Measurements from ENCODE around the gene FAM8A1.
A peak's percentile ranks its signal among the peaks of the same experiment; 100 is the strongest.

Gene FAM8A1

DNA sequence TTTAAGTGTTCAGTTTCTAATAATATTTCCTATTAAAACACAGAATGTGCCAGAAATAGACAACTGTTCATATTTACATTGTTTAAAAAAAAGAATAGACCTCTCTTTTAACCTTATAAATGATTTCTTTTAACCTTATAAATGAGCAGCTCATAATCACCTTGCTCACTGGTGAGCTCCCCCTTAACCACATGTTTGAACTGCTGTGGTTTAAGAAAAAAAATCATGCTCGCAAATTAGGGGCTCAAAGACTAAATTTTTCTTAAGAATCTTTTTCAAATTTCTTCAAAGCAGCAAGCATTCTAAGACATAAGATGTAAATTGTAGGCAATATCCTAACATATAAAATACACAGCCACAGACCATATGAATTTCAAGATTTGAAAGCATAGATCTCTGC is 32.8 kb downstream of the FAM8A1 start:
- CTCF ChIA-PET, result interaction anchor here (1.1 to 1.2 kb wide), 2 partner anchors 10 to 111 kb away, joined by 3 to 5 read pairs; no protein-coding TSS in a partner anchor
- H3K36me3 ChIP-seq (ENCODE audit: control insufficient read depth in 4 of 4, insufficient read depth in 4 of 4, low read length in 3 of 4), result peaks cover 18 to 79% (median 43%) of the 10 kb centered on the region in 4 experiments
- H3K4me1 ChIP-seq (ENCODE audit: control extremely low read depth in 1 of 4, control insufficient read depth in 4 of 4, insufficient read depth in 4 of 4, low read length in 3 of 4), result peaks cover 7 to 17% (median 11%) of the 10 kb centered on the region in 4 experiments
- no CpG with 5 or more reads among the region's 1 CpG for WGBS (ENCODE audit: insufficient coverage)
- no peaks in the 10 kb centered on the region for H3K9me3 ChIP-seq (ENCODE audit: control extremely low read depth in 1 of 5, control insufficient read depth in 4 of 5, insufficient read depth in 2 of 5, low read depth in 1 of 5, low read length in 4 of 5)
- H3K27ac ChIP-seq (ENCODE audit: insufficient read depth in 1 of 2, low read depth in 1 of 2, low read length in 2 of 2, poor library complexity in 1 of 2, severe bottlenecking in 2 of 2), result peak overlapping the region in 1 of 2 experiments; percentile 23
- peak in 1 of 3 donors; percentile 28 for DNase-seq
- no peaks in the 10 kb centered on the region for H3K27me3 ChIP-seq (replicated peaks in 2 of 5; ENCODE audit: control insufficient read depth in 4 of 5, insufficient read depth in 5 of 5, low read length in 4 of 5)
- H3K4me3 ChIP-seq (ENCODE audit: control insufficient read depth in 1 of 7, extremely low read depth in 1 of 7, insufficient read depth in 4 of 7, low read depth in 2 of 7, low read length in 6 of 7), result no peak overlapping the region
- POLR2A ChIA-PET, result interaction anchor here (1.4 kb wide), 1 partner anchor 33 kb away, joined by 6 read pairs; the partner anchor contains the start of gene FAM8A1

DNA sequence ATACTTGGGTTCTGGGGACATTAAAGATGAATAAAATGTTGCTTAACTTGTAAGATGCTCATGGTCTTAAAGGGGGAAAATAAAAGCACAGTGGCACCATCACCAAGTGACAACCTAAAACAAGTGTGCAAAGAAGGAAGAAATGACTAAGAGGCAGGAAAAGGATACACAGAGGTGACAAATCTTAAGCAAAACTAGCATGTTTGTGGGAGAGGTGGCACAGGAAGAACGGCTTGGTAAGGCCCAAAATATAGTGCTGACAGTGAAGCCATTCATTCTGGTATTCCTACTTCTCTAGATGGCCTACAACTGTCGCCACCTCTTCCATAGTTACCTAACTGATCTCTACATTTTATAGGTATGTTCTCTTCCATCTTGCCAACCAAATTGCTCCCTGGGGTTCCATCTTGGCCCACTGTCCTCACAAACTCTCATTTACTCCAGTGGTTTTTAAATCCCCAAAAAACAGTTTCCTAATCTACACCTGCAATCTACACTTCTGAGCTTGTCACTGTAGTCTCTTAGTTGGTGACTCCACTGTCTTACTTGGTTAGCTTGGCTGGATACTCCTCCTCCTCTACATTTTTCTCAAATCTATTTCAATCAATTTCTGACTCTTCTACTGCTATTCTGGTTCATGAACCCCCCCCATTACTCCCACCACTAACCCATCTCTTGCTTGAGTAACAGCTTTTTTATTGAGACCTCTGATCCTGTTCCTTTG is 33.5 kb downstream of the FAM8A1 start:
- H3K36me3 ChIP-seq (ENCODE audit: control insufficient read depth in 4 of 4, insufficient read depth in 4 of 4, low read length in 3 of 4), result peaks cover 18 to 79% (median 43%) of the 10 kb centered on the region in 4 experiments
- H3K9me3 ChIP-seq (ENCODE audit: control extremely low read depth in 1 of 5, control insufficient read depth in 4 of 5, insufficient read depth in 2 of 5, low read depth in 1 of 5, low read length in 4 of 5), result no peaks in the 10 kb centered on the region
- no peak overlapping the region for H3K4me3 ChIP-seq (ENCODE audit: control insufficient read depth in 1 of 7, extremely low read depth in 1 of 7, insufficient read depth in 4 of 7, low read depth in 2 of 7, low read length in 6 of 7)
- 58% methylated on average over 2 of the region's 2 CpGs for WGBS (ENCODE audit: insufficient coverage)
- peak overlapping the region in 1 of 2 experiments; percentile 26 for H3K27ac ChIP-seq (ENCODE audit: insufficient read depth in 1 of 2, low read depth in 1 of 2, low read length in 2 of 2, poor library complexity in 1 of 2, severe bottlenecking in 2 of 2)
- POLR2A ChIA-PET, result interaction anchor here (1.4 kb wide), 1 partner anchor 33 kb away, joined by 6 read pairs; the partner anchor contains the start of gene FAM8A1
- DNase-seq, result peak in 2 of 3 donors; percentile 32 to 39
- H3K27me3 ChIP-seq (replicated peaks in 2 of 5; ENCODE audit: control insufficient read depth in 4 of 5, insufficient read depth in 5 of 5, low read length in 4 of 5), result no peaks in the 10 kb centered on the region
- H3K4me1 ChIP-seq (ENCODE audit: control extremely low read depth in 1 of 4, control insufficient read depth in 4 of 4, insufficient read depth in 4 of 4, low read length in 3 of 4), result peaks cover 7 to 17% (median 11%) of the 10 kb centered on the region in 4 experiments
- CTCF ChIA-PET, result interaction anchor here (0.5 to 1.4 kb wide), 5 partner anchors 9 to 110 kb away, joined by 3 to 5 read pairs (median 3); no protein-coding TSS in a partner anchor

DNA sequence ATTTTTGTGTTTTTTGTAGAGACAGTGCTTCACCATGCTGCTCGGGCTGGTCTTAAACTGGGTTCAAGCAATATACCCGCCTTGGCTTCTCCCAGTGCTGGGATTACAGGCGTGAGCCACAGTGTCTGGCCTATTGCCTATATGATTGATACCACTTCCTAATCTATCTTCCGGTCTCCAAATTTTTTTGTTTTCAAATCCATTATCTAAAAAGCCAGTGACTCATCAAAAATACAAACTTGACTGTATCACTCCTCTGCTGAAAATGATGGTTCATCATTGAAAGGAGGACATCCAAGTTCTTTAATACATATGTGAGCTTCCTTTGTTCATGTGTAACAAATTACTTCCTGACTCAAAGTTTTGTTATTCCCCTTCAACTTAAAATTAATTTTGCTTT is 35.5 kb downstream of the FAM8A1 start:
- no peak for DNase-seq
- CTCF ChIA-PET, result interaction anchor here (1.5 to 1.6 kb wide), 2 partner anchors 8 to 33 kb away, joined by 3 to 4 read pairs; no protein-coding TSS in a partner anchor
- WGBS (ENCODE audit: insufficient coverage), result 87% methylated on average over 3 of the region's 4 CpGs
- no peak overlapping the region for H3K4me3 ChIP-seq (ENCODE audit: control insufficient read depth in 1 of 7, extremely low read depth in 1 of 7, insufficient read depth in 4 of 7, low read depth in 2 of 7, low read length in 6 of 7)
- no peaks in the 10 kb centered on the region for H3K9me3 ChIP-seq (ENCODE audit: control extremely low read depth in 1 of 5, control insufficient read depth in 4 of 5, insufficient read depth in 2 of 5, low read depth in 1 of 5, low read length in 4 of 5)
- H3K4me1 ChIP-seq (ENCODE audit: control extremely low read depth in 1 of 4, control insufficient read depth in 4 of 4, insufficient read depth in 4 of 4, low read length in 3 of 4), result peaks cover 2 to 17% (median 7%) of the 10 kb centered on the region in 4 experiments
- no peak overlapping the region for H3K27ac ChIP-seq (ENCODE audit: insufficient read depth in 1 of 2, low read depth in 1 of 2, low read length in 2 of 2, poor library complexity in 1 of 2, severe bottlenecking in 2 of 2)
- no peaks in the 10 kb centered on the region for H3K27me3 ChIP-seq (replicated peaks in 2 of 5; ENCODE audit: control insufficient read depth in 4 of 5, insufficient read depth in 5 of 5, low read length in 4 of 5)
- peaks cover 16 to 78% (median 38%) of the 10 kb centered on the region in 4 experiments for H3K36me3 ChIP-seq (ENCODE audit: control insufficient read depth in 4 of 4, insufficient read depth in 4 of 4, low read length in 3 of 4)
- POLR2A ChIA-PET, result no interaction called here

DNA sequence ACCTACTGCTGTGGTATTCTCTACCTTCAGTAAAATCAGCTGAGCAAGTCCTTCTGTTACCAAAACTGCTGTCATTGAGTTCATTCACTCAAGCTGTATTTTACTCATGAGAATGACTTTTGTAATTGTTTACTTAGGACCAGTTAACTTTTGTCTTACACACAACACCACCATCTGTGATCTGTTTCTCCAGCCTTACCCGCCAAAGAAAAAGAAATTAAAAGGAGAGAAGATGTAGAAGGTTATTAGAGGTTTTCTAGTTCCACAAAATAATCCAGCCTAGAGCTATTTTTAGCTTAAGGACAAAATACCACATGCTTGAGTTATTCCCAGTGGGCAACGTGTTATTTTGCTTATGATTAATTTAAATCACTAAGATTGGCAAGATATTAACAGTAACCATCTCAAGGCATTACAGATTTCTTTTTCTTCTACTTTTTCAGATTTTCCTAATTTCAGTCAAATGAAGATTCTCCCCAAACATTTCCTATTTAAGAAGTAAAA is 38.2 kb downstream of the FAM8A1 start:
- ChIA-PET CTCF (interaction anchor here (1.9 kb wide), 1 partner anchor 12 kb away, joined by 7 read pairs; no protein-coding TSS in a partner anchor), POLR2A (no interaction called here)
- whole genome bisulfite sequencing (ENCODE audit: insufficient coverage), result no CpG with 5 or more reads among the region's 2 CpGs
- Histone ChIP-seq H3K27ac (ENCODE audit: insufficient read depth in 1 of 2, low read depth in 1 of 2, low read length in 2 of 2, poor library complexity in 1 of 2, severe bottlenecking in 2 of 2) (no peak overlapping the region), H3K9me3 (ENCODE audit: control extremely low read depth in 1 of 5, control insufficient read depth in 4 of 5, insufficient read depth in 2 of 5, low read depth in 1 of 5, low read length in 4 of 5) (peaks cover 0 to 8% (median 0%) of the 10 kb centered on the region in 5 experiments), H3K27me3 (replicated peaks in 2 of 5; ENCODE audit: control insufficient read depth in 4 of 5, insufficient read depth in 5 of 5, low read length in 4 of 5) (no peaks in the 10 kb centered on the region), H3K4me3 (ENCODE audit: control insufficient read depth in 1 of 7, extremely low read depth in 1 of 7, insufficient read depth in 4 of 7, low read depth in 2 of 7, low read length in 6 of 7) (no peak overlapping the region), H3K4me1 (ENCODE audit: control extremely low read depth in 1 of 4, control insufficient read depth in 4 of 4, insufficient read depth in 4 of 4, low read length in 3 of 4) (peaks cover under 1 to 11% (median 7%) of the 10 kb centered on the region in 4 experiments), H3K36me3 (ENCODE audit: control insufficient read depth in 4 of 4, insufficient read depth in 4 of 4, low read length in 3 of 4) (peaks cover 12 to 74% (median 43%) of the 10 kb centered on the region in 4 experiments)
- DNase-seq, result no peak

DNA sequence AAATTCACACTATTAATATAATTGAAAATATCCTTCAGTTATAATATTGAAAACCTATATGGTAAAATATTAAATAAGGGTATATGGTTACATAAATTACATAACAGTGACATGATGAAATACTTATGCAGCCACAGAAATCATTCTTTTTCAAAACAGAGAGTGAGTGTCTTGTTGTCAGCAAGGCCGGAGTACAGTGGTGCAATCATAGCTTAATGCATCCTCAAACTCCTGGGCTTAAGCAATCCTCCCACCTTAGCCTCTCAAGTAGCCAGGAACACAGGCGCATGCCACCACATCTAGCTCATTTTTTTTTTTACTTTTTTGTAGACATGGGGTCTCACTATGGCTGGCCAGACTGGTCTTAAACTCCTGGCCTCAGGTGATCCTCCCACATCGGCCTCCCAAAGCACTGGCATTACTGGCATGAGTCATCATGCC is 40.4 kb downstream of the FAM8A1 start:
- WGBS (ENCODE audit: insufficient coverage), result 96% methylated on average over 3 of the region's 3 CpGs
- H3K4me3 ChIP-seq (ENCODE audit: control insufficient read depth in 1 of 7, extremely low read depth in 1 of 7, insufficient read depth in 4 of 7, low read depth in 2 of 7, low read length in 6 of 7), result no peak overlapping the region
- CTCF ChIA-PET, result interaction anchor here (0.6 to 1.3 kb wide), 3 partner anchors 9 to 65 kb away, joined by 3 to 5 read pairs (median 3); no protein-coding TSS in a partner anchor
- H3K36me3 ChIP-seq (ENCODE audit: control insufficient read depth in 4 of 4, insufficient read depth in 4 of 4, low read length in 3 of 4), result peaks cover 22 to 80% (median 58%) of the 10 kb centered on the region in 4 experiments
- H3K4me1 ChIP-seq (ENCODE audit: control extremely low read depth in 1 of 4, control insufficient read depth in 4 of 4, insufficient read depth in 4 of 4, low read length in 3 of 4), result no peaks in the 10 kb centered on the region
- POLR2A ChIA-PET, result interaction anchor here (0.7 kb wide), 1 partner anchor 515 kb away, joined by 3 read pairs; no protein-coding TSS in a partner anchor
- peaks cover 0 to 8% (median 0%) of the 10 kb centered on the region in 5 experiments for H3K9me3 ChIP-seq (ENCODE audit: control extremely low read depth in 1 of 5, control insufficient read depth in 4 of 5, insufficient read depth in 2 of 5, low read depth in 1 of 5, low read length in 4 of 5)
- DNase-seq, result no peak
- H3K27ac ChIP-seq (ENCODE audit: insufficient read depth in 1 of 2, low read depth in 1 of 2, low read length in 2 of 2, poor library complexity in 1 of 2, severe bottlenecking in 2 of 2), result no peak overlapping the region
- H3K27me3 ChIP-seq (replicated peaks in 2 of 5; ENCODE audit: control insufficient read depth in 4 of 5, insufficient read depth in 5 of 5, low read length in 4 of 5), result no peaks in the 10 kb centered on the region

DNA sequence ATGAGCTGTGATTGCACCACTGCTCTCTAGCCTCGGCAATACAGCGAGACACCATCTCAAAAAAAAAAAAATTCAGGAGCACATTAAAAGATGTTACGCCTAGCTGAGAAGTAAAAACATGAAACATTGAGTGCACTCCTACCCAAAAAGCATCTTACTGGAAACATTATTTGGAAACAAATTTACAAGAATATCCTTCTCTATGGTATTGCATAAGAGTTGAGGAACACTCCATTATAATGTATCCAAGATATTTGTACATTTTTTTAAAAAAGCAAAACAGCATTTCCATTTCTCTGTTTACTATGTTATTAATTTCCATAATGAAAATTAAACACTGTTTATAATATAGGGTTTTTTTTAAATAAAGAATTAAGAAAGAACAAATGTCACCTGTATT is 48.6 kb downstream of the FAM8A1 start:
- no peak for DNase-seq
- Histone ChIP-seq H3K27me3 (replicated peaks in 2 of 5; ENCODE audit: control insufficient read depth in 4 of 5, insufficient read depth in 5 of 5, low read length in 4 of 5) (no peaks in the 10 kb centered on the region), H3K4me3 (ENCODE audit: control insufficient read depth in 1 of 7, extremely low read depth in 1 of 7, insufficient read depth in 4 of 7, low read depth in 2 of 7, low read length in 6 of 7) (no peak overlapping the region), H3K4me1 (ENCODE audit: control extremely low read depth in 1 of 4, control insufficient read depth in 4 of 4, insufficient read depth in 4 of 4, low read length in 3 of 4) (peaks cover 0 to 8% (median under 1%) of the 10 kb centered on the region in 4 experiments), H3K27ac (ENCODE audit: insufficient read depth in 1 of 2, low read depth in 1 of 2, low read length in 2 of 2, poor library complexity in 1 of 2, severe bottlenecking in 2 of 2) (no peak overlapping the region), H3K9me3 (ENCODE audit: control extremely low read depth in 1 of 5, control insufficient read depth in 4 of 5, insufficient read depth in 2 of 5, low read depth in 1 of 5, low read length in 4 of 5) (no peaks in the 10 kb centered on the region), H3K36me3 (ENCODE audit: control insufficient read depth in 4 of 4, insufficient read depth in 4 of 4, low read length in 3 of 4) (peaks cover 34 to 77% (median 55%) of the 10 kb centered on the region in 4 experiments)
- CTCF ChIA-PET, result interaction anchor here (0.8 to 1.6 kb wide), 4 partner anchors 18 to 58 kb away, joined by 3 to 4 read pairs (median 4); partner anchors contain the start of gene NUP153
- POLR2A ChIA-PET, result no interaction called here
- WGBS (ENCODE audit: insufficient coverage), result no CpG with 5 or more reads among the region's 3 CpGs

Data from common myeloid progenitor, CD34-positive (primary cell).